GM20000 (cell line): ENCODE data around the gene RPRM.

Experiments used
- DNase-seq: peaks from one replicate; pipeline ENCODE4 v3.0.0; 2012; ENCODE audit warnings: low spot score
- CTCF ChIP-seq: IDR thresholded peaks from 2 replicates; pipeline ENCODE4 v1.5.1; 2012; ENCODE audit warnings: mild to moderate bottlenecking, control low read depth; ENCODE audit errors: extremely low read depth, missing control alignments

RPRM gene

GRCh38 chr2:153476491-153476815 lies 2.1 kb downstream of the RPRM start:
- DNase-seq = no peak
- no peak for TF ChIP-seq CTCF

DNA sequence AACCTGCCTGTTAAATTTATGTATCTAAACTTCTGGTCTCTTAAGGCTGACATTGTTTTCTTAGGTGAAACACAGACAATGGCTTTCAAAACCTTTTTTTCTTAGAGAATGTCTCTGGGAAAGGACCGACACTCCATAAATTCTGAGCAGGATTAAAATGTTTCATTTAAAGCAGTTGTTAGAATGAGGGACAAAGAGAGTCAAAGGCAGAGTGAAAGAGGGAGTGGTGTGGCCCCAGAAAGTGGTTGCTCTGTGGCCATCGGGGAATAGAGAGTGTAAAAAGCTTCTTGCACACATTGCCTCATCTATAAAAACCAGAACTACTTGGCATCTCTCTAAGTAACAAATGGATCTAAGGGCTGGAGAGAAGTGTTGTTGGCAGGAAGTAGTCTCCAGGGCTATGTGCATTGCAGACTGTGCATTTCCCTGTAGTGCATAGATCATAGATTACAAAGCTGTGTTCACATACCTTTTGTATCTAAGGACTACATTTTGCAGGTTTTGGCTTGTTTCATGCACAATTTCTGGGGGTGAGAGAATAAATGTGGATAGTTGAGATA lies 3.6 kb downstream of the RPRM start:
- TF ChIP-seq CTCF = no peak
- no peak for DNase-seq

DNA sequence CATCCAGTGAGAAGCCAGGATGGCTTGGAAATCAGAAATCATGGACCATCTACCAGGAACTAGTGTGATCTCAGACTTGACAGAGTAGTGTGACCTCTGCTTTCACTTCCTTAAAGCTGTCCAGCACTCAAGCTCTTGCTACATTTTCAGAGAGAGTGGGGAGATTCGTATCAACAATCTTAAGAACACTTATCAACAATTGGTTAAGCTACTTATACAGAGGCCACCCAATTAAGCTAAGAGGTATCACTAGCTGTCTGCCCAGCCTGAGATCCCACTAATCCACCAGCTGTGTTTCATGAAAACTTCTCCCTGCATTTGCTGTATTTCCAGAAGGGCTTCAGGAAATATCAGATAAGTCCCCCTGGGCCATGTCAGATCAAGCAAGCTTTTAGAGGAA lies 4.2 kb downstream of the RPRM start:
- TF ChIP-seq CTCF = no peak
- no peak for DNase-seq

DNA sequence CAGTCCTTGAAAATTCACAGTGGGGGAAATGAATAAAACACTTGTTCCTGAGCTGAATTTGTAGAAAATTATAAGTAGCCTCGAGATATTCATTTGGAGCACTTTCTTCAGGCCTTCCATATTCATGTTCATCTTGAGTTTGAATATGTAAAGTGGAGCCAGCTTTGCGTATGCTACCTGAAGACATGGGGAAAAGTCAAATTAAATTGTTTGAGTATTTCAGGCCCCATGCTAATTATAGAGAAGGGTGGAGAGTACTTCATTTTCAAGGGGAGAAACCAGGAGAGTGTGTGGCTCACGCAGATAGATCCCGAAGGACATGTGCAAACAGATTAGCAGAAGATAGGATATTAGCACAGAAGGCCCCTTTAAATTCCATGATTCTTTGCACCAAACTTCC lies 7.7 kb downstream of the RPRM start:
- TF ChIP-seq CTCF = no peak
- DNase-seq = no peak

DNA sequence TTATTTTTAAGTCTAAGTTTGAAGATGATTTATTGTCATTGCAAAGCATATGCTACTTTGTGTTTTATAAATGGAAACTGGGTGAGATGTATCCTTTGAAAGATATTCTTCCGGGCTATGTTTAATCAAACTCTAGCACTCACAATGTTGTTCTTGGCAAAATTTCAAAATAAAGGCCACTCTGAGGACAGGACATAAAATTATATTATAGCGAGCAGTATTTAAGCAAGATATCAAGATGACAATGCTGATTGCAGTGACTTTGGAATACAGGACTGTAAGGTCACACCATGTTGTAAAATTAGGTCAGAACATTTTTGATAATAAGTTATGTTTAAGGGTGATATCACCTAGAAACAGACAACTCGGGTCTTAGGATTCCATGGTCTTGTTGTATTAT lies 14.2 kb downstream of the RPRM start:
- no peak for TF ChIP-seq CTCF
- no peak for DNase-seq

GRCh38 chr2:153462338-153462859 lies 16.2 kb downstream of the RPRM start:
- no peak for DNase-seq
- no peak for TF ChIP-seq CTCF

GRCh38 chr2:153461453-153461852 lies 17.1 kb downstream of the RPRM start:
- TF ChIP-seq CTCF = no peak
- no peak for DNase-seq
